Medulla oblongata (tissue), 1 donor: ENCODE results near the gene C12orf57.
A peak's percentile ranks its signal among the peaks of the same experiment; 100 is the strongest.

Experiments used
- DNase-seq: peaks from one replicate; pipeline ENCODE4 v3.0.0-alpha.2; 2015; ENCODE audit errors: extremely low spot score

Gene C12orf57

DNA sequence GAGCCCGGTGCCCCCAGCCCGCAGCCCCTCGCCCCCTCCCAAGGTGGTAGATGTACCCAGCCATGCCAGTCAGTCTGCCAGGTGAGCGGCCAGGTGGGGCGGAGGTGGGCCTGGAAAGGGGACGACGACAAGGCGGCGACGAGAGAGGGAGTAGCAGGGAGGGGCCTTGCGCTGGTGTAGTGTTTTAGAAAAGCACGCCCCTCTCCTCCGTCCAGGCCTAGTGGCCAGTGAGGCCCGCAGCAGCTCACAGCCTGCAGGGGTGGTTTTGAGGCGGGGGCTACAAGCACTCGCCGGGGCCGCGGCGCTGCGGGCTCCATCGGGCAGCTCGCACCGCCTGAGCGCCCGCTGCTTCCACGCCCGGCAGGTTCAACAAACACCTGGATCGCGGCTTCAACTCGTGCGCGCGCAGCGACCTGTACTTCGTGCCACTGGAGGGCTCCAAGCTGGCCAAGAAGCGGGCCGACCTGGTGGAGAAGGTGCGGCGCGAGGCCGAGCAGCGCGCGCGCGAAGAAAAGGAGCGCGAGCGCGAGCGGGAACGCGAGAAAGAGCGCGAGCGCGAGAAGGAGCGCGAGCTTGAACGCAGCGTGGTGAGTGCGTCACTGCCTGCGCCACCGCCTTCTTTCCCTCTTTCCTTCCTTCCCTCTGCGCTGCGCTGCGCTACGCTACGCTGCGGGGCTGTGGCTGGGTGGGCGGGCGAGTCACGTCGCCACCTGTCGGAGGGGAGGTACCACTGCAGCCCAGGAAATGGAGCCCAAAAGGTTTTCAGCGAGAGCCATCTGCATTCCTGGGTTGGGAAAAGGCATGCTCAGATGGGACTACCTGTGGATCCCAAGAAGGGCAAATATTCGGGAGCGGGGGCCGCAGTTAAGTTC lies 6.1 kb upstream of the C12orf57 start:
- DNase-seq = peak; percentile 97

DNA sequence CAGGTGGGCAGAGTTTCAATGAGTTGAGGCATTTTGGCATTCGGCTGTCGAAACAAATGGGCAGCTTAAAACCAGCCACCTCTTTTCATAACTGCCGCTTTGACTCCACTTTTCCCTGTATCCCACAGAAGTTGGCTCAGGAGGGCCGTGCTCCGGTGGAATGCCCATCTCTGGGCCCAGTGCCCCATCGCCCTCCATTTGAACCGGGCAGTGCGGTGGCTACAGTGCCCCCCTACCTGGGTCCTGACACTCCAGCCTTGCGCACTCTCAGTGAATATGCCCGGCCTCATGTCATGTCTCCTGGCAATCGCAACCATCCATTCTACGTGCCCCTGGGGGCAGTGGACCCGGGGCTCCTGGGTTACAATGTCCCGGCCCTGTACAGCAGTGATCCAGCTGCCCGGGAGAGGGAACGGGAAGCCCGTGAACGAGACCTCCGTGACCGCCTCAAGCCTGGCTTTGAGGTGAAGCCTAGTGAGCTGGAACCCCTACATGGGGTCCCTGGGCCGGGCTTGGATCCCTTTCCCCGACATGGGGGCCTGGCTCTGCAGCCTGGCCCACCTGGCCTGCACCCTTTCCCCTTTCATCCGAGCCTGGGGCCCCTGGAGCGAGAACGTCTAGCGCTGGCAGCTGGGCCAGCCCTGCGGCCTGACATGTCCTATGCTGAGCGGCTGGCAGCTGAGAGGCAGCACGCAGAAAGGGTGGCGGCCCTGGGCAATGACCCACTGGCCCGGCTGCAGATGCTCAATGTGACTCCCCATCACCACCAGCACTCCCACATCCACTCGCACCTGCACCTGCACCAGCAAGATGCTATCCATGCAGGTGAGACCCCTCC lies 5.2 kb upstream of the C12orf57 start:
- no peak for DNase-seq

DNA sequence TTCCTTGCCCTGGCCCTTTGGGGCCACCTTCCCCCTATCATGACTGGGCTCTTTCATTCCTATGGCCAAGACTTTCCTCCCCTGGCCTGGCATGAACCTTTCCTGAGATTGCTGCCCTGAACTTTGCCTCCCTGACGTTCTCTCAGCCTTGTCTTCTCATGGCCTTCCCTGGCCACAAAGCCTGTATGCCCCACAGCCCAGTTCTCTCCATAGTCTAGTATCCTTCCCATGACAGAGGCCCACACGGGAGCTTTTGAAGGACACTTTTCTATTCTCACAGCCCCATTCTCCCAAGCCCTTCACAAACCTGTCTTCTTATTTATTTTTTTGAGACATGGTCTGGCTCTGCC lies 4.7 kb upstream of the C12orf57 start:
- no peak for DNase-seq

DNA sequence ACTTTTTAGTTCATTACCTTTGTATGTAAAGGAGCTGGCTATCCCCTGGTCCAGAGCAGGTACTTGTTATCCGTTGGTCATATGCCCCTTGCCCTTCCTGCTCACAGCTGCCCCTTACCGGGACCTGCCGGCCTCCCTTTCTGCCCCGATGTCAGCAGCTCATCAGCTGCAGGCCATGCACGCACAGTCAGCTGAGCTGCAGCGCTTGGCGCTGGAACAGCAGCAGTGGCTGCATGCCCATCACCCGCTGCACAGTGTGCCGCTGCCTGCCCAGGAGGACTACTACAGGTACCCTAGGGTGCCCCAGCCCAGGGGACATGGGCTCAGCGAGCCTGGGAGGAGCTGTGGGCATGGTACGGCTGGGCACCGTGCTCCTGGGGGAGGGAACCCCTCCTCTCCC lies 2.6 kb upstream of the C12orf57 start:
- DNase-seq = no peak

DNA sequence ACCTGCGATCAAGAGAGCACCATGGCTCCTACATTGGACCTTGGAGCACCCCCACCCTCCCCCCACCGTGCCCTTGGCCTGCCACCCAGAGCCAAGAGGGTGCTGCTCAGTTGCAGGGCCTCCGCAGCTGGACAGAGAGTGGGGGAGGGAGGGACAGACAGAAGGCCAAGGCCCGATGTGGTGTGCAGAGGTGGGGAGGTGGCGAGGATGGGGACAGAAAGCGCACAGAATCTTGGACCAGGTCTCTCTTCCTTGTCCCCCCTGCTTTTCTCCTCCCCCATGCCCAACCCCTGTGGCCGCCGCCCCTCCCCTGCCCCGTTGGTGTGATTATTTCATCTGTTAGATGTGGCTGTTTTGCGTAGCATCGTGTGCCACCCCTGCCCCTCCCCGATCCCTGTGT lies 2.0 kb upstream of the C12orf57 start:
- no peak for DNase-seq

DNA sequence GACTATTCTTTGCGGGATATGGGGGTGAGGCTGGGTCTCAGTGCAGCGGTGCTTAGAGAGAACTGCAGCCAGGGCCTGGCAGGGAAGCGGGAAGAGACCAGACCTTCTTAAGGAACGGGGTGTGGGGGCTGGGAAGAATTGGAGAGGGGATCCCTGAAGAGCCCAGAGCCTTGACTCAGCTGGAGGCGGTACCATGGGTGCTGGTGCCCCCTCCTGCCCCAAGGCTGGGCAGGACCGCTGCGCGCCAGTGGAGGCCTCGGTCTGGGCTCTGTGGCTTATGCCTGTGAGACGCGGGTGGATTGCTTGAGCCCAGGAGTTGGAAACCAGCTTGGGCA lies 1.5 kb upstream of the C12orf57 start:
- no peak for DNase-seq

DNA sequence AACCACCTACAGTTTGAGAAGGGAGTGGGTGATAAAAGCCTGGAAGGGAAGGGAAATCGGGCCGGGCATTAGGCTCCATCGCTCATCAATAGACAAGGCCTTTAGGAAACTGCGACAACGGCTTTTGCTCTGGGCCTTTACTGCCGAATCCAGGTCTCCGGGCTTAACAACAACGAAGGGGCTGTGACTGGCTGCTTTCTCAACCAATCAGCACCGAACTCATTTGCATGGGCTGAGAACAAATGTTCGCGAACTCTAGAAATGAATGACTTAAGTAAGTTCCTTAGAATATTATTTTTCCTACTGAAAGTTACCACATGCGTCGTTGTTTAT lies 467 bp upstream of the C12orf57 start:
- peak; percentile 97 for DNase-seq

DNA sequence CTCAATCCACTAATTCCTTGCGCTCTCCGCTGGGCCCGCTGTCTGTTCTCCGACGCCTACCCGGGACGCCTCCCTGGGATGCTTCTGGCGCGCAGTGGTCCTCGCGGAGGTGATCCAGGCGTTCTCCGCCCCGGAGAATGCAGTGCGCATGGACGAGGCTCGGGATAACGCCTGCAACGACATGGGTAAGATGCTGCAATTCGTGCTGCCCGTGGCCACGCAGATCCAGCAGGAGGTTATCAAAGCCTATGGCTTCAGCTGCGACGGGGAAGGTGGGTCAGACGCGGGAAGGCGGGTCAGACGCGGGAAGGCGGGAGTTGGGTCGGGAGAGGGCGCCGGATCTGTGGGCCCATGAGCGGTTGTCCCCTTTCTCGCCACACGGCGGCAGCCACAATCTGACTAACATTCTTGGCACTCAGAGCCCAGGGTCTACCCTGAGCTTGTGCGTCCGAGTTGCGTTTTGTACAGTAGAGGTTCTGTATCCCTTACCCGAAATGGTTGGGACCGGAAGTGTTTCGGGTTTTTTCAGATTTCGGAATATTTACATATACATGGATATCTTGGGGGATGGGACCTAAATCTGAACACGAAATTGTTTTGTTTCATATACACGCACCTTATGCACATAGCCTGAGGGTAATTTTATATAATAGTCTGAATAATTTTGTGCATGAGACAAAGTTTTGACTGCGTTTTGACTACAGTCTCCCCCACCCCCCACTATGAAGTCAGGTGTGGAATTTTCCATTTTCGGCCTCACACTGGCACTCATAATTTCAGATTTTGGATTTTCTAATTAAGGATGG lies 762 bp downstream of the C12orf57 start:
- DNase-seq = peak; percentile 97

DNA sequence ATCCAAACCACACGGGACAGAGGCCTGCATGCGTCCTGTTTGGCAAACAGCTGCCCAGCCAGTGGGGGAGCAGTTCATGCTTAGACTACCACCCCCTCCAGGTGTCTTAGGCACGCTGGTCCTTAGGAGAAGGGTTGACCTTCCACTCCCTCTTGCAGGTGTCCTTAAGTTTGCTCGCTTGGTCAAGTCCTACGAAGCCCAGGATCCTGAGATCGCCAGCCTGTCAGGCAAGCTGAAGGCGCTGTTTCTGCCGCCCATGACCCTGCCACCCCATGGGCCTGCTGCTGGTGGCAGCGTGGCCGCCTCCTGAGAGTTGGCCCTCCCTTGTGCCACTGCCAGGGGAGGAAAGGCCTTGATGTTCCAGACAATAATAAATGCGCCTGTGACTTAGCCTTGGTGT lies 1.8 kb downstream of the C12orf57 start:
- DNase-seq = no peak

DNA sequence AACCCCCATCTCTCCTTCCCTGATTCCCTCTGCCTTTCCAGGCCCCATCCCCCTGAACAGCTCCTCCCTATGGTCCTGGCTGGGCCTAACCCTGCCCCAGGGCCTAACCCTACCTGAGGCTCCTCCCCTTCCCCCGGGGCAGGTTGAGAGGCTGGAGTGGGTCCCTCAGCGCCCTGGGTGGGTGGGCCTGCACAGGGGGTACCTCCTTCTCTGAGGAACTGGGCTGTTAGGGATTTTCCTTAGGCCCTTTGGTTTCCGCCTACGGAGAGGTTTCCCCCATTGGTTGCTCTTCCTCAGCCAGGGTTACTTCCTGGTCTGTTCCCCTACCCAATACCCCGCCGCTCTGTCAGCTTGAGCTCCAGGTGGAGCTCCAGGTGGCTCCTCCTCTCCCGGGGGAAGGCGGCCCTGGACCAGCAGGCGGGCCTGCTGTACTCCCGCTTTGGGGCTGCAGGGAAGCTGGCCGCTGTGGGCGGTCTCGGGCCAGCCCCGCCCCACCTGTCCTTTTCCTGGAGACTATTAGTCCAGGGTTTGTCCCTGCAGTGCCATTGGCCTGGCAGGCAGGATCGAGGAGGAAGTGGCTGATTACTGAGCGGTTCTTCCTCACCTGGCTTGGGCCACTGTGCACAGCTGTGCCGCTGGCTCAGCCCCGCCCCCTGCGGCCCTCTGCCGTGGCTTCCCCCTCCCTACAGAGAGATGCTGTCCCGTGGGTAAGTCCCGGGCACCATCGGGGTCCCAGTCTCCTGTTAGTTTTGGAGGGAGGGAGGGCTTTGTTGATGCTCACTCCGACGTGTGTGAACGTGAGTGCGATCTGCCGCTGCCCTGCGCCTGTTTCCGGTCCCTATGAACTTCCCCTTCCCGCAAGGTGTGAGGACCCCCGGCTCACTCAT lies 2.5 kb downstream of the C12orf57 start:
- DNase-seq = no peak

DNA sequence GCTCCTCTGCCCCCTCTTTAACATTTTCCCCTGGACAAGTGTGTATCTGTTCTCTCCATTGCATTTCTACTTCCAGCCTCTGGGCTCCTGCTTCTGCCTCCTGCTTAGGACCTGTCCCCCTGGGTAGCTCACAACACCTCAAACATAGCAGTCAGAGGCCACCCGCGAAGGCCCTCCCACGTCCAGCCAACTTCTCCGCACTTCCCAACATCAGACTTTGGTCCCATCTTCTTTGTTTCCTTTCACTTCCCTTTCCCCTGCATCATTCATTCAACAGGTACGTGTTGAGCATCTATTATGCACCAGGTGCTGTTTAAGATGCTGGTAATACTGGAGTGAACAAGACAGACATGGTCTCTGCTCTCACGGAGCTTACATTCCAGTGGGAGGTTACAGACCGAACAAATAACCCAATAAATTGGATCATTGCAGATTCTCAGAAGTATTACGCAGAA lies 3.1 kb downstream of the C12orf57 start:
- no peak for DNase-seq

DNA sequence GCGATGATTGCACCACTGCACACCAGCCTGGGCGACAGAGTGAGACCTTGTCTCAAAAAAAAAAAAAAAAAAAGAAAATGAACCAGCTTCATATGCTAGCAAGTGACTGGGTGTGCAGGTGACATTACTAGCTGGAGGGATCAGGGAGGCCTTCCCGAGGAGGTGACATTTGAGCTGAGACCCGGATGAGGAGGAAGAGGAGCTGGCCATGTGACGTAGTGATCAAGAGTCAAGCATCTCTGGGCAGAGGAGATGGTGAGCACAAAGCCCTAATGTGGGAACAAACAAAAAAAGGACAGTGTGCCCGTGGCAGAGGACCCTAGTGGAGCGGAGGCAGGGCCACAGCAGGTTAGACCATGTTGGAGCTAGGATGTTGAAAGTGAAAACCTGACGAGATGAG lies 3.8 kb downstream of the C12orf57 start:
- DNase-seq = no peak

DNA sequence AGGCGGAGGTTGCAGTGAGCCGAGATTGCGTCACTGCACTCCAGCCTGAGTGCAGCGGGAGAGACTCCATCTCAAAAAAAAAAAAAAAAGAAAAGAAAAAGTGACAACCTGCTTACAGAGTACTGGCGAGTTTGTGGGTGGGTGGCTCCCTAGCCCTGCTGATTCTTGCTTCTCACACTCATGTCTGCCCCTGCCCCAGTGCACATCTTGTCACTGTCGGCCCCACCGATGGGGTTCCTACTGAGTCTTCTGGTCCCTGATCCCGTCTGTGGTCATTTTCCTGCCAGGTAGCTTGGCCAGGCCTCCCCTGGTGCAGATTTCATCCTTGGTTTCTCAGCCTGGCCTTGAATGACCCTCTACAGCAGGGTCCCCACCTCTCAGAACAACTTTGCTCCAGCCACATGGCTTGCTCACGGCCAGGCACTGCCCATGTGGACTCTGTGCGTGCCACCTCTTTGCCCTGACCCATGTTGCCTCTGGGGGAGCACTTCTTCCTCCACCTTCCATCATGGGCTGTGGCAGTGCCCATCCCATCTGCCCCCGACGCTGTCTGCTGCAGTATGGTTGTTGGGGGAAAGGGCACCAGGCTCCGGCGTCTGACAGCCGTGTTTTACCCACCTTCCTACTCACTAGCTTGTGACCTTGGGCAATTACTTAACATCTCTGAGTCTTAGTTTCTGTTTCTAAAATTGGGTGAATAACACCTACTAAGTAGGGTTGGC lies 5.2 kb downstream of the C12orf57 start:
- no peak for DNase-seq

DNA sequence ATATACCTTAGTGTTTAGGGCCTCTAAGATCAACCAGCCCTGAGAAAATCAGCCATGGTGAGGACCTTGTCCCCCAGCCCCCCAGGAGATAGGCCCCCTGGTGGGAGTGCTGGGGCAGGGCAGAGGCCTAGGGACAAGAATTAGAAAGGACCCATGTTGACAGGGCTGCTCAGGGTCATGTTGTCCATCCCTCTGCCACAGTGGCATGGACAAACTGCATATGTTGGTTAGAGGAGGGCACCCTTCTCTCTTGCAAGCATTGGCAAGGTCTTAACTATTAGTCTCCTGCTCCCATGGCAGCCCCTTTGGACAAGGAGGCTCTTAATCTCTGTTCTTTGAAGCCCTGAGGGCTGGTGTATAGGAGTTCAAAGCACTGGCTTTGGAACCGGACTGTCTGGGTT lies 6.6 kb downstream of the C12orf57 start:
- DNase-seq = no peak

DNA sequence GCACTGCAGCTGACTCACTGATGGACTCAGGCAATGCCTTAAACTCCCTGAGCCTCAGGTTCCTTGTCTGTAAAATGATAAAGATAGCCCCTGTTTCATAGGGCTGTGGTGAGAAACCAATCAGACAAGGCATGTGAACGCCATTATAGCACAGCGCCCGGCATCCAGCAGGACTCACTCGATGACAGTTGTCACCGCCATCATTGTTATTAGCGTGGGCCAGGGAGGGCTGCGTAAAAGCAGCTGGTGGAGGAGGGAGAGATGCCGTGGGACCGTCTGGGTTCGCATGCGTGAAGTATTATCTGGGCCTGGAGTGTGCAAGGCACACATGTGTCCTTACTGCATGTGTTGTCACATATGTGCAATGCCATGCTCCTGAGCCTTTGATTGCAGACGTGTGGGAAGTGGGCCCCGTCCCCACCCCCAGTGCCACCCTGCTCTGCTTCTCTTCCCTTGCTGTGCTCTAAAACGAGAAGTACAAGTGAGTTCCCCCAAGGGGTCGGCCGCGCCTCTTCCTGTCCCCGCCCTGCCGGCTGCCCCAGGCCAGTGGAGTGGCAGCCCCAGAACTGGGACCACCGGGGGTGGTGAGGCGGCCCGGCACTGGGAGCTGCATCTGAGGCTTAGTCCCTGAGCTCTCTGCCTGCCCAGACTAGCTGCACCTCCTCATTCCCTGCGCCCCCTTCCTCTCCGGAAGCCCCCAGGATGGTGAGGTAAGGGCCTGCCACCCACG lies 7.2 kb downstream of the C12orf57 start, which contains the start of gene PTPN6:
Gene PTPN6, plus strand, starts transcription at position 546 of the 730 bp plus-strand sequence. Its CDS starts 157 bp downstream, at position 703.
- DNase-seq = peak; percentile 57

DNA sequence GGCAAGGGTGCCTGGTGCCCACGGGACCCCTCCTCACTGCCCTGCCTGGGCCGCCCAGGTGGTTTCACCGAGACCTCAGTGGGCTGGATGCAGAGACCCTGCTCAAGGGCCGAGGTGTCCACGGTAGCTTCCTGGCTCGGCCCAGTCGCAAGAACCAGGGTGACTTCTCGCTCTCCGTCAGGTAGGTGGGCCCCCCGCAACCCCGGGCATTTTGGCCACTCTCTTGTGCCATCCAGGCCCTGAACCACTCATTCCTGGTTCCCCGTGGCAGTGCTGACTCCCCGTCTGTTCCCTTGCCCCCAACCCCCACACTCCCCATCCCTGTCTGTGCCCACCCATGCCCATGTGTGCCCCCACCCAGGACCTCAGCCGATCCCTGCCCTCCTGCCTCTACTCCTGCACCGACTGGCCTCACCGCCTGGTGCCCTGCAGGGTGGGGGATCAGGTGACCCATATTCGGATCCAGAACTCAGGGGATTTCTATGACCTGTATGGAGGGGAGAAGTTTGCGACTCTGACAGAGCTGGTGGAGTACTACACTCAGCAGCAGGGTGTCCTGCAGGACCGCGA lies 7.8 kb downstream of the C12orf57 start:
- DNase-seq = no peak

DNA sequence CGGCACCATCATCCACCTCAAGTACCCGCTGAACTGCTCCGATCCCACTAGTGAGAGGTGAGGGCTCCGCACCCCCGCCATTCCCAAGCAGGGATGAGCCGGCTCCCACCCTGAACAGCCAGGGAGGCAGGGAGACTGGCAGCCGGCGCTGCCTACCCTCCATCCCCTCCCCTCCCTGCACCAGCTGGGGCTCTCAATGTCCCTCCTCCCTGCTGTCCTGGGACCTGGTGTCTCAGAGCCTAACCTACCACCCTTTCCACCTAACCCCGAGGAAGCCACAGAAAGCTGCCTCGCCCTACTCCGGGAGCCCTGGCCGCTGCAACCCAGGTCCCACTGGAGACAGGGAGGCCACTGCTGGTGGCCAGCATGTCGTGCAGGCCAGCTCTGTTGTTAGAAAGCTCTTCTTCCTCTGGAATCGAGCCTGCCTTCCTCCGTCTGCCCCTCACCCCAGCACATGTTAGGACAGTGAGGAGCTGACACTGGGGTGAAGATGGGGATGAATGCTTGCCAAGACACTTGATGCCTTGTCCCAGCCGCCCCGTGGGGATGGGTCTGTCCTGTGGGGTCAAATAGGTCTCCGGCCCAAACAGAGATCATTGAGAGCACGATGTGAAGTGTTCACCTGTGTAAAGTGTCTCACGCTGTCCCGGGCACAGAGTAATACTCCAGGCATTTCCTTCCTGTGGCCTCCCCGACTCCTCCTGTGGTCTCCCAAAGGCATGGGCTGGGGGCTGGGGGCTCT lies 8.5 kb downstream of the C12orf57 start:
- no peak for DNase-seq

DNA sequence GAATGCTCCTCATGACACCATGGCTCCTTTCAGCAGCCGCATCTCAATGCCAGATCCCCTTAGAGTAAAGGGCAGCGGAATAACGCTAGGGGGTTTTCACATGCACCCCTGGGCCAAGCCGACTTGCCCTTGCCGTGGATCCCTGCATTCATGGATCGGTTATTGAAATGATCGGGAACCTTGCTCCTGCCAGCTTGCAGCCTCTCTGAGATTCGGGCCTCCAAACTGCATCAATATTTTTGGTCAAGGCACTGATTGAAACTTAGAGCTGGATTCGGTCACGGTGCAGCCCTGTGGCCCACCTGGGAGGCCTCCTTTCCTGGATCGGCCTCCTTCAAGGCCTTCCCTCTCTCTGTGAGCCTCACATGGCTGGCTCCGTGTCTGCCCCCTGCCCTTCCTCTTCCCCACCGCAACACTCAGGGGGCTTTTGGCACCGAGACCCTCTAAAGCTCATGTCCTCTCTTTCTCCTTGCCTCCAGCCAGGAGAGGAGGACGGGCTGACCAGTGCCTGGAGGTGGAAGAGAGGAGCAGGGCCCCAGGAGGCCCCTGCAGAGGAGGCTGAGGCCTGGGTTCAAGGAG lies 9.1 kb downstream of the C12orf57 start:
- DNase-seq = no peak
